Measurements from ENCODE around the gene RPP14.
"Not testable (repeated sequence)": the region's sequence is repeated elsewhere in the genome, so short reads cannot be mapped to it uniquely, and the experiment has no call there.

RPP14 gene

GRCh38 chr3:58272891-58273290 is 33.2 kb upstream of the RPP14 start:
- no peaks in the 10 kb centered on the region for H3K27me3 ChIP-seq (ENCODE audit: control insufficient read depth, insufficient read depth, low read length)
- no peaks in the 10 kb centered on the region for H3K4me1 ChIP-seq (ENCODE audit: control insufficient read depth, insufficient read depth, low read length)
- H3K36me3 ChIP-seq (ENCODE audit: control insufficient read depth, insufficient read depth, low read length): no peaks in the 10 kb centered on the region
- no peak overlapping the region for H3K4me3 ChIP-seq (ENCODE audit: low read depth, low read length)
- H3K9ac ChIP-seq (ENCODE audit: low read depth, low read length): no peak overlapping the region
- no peaks in the 10 kb centered on the region for H3K9me3 ChIP-seq (ENCODE audit: control insufficient read depth, insufficient read depth, low read length)

- H3K9me3 ChIP-seq (ENCODE audit: control insufficient read depth, insufficient read depth, low read length): not testable (repeated sequence)
Observed at GRCh38 chr3:58273362-58273761, 32.7 kb upstream of the RPP14 start.

DNA sequence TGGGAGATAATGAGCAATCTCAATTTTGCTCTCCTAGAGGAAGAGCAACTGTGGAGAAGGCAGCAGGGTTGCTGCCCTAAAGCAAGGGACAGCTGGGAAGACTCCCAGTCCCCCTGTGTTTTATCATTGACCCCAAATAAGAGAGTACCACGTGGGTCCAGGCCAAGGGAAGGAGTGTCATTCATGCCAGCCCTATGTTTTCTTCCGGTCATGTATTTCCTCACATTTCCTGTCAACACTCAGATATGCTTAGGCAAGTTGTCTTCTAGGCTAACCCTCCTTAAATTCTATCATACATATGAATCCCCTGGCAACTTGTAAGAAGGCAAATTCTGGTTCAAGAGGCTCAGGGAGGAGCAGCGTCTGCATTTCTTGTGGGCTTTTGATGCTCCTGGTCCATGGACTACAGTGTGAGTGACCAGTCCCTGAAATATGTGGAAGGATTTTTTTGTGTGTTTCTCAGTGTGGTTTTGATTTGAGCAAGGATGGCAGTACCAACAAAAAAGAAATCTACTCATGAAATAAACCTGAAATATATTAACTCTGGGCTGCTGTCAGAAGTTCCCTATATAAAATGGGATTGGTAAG is 31.9 kb upstream of the RPP14 start:
- Histone ChIP-seq H3K27me3 (ENCODE audit: control insufficient read depth, insufficient read depth, low read length) (no peaks in the 10 kb centered on the region), H3K9ac (ENCODE audit: low read depth, low read length) (no peak overlapping the region), H3K9me3 (ENCODE audit: control insufficient read depth, insufficient read depth, low read length) (no peaks in the 10 kb centered on the region), H3K4me1 (ENCODE audit: control insufficient read depth, insufficient read depth, low read length) (no peaks in the 10 kb centered on the region), H3K36me3 (ENCODE audit: control insufficient read depth, insufficient read depth, low read length) (no peaks in the 10 kb centered on the region), H3K4me3 (ENCODE audit: low read depth, low read length) (no peak overlapping the region)

More at GRCh38 chr3:58273362-58273761, 32.7 kb upstream of the RPP14 start:
- not testable (repeated sequence) for H3K36me3 ChIP-seq (ENCODE audit: control insufficient read depth, insufficient read depth, low read length); H3K4me3 ChIP-seq (ENCODE audit: low read depth, low read length); H3K9ac ChIP-seq (ENCODE audit: low read depth, low read length); H3K27me3 ChIP-seq (ENCODE audit: control insufficient read depth, insufficient read depth, low read length); H3K4me1 ChIP-seq (ENCODE audit: control insufficient read depth, insufficient read depth, low read length)

DNA sequence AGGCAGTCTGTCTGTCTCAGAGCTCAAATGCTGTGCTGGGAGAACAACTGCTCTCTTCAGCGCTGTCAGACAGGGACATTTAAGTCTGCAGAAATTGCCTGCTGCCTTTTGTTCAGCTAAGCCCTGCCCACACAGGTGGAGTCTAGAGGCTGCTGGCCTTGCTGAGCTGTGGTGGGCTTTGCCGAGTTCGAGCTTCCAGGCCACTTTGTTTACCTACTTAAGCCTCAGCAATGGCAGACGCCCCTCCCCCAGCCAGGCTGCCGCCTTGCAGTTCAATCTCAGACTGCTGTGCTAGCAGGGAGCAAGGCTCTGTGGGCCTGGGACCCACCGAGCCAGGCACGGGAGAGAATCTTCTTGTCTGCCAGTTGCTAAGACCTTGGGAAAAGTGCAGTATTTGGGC is 25.0 kb upstream of the RPP14 start:
- Histone ChIP-seq H3K4me1 (ENCODE audit: control insufficient read depth, insufficient read depth, low read length) (no peaks in the 10 kb centered on the region), H3K36me3 (ENCODE audit: control insufficient read depth, insufficient read depth, low read length) (no peaks in the 10 kb centered on the region), H3K9ac (ENCODE audit: low read depth, low read length) (no peak overlapping the region), H3K27me3 (ENCODE audit: control insufficient read depth, insufficient read depth, low read length) (no peaks in the 10 kb centered on the region), H3K9me3 (ENCODE audit: control insufficient read depth, insufficient read depth, low read length) (no peaks in the 10 kb centered on the region), H3K4me3 (ENCODE audit: low read depth, low read length) (no peak overlapping the region)

DNA sequence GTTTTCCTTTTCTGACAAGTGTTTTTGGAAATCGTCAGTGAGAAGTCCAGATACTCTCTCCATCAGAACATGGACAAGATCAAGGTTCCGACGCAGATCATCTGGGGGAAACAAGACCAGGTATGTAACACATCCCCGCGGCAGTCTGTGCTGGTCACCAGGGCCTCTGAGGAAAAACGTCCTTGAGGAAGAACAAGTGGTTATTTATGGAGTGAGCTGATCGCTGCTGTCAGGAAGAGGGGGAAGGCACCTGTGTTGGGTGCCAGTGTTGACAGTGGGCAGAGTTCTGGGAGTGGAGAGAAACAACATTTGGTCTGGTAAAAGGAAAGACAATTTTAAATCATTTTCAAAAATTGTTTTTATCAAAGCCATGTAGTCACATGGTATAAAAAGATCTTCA is 20.7 kb upstream of the RPP14 start:
- Histone ChIP-seq H3K9ac (ENCODE audit: low read depth, low read length) (no peak overlapping the region), H3K27me3 (ENCODE audit: control insufficient read depth, insufficient read depth, low read length) (no peaks in the 10 kb centered on the region), H3K36me3 (ENCODE audit: control insufficient read depth, insufficient read depth, low read length) (no peaks in the 10 kb centered on the region)

DNA sequence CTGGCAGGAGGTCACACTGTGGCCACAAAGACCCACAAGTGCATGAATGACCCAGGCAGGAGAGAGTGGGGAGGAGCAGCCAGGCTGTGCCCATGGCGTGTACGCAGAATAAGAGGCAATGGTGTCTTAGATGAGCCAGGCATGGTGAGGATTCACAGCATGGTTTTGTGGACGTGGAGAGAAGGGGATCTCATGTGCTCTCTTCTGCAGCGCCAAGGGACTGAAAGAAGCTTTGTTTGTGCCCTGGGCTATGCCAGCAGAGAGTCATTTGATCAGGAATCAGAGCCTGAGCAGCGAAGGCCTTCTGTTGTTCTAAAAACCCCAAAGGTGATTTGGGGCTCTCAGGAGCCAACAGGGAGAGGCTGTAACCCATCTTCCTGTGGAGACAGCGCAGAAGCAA is 18.7 kb upstream of the RPP14 start:
- no peak overlapping the region for H3K4me3 ChIP-seq (ENCODE audit: low read depth, low read length)
- H3K27me3 ChIP-seq (ENCODE audit: control insufficient read depth, insufficient read depth, low read length): no peaks in the 10 kb centered on the region
- H3K36me3 ChIP-seq (ENCODE audit: control insufficient read depth, insufficient read depth, low read length): no peaks in the 10 kb centered on the region
- no peak overlapping the region for H3K9ac ChIP-seq (ENCODE audit: low read depth, low read length)
- no peaks in the 10 kb centered on the region for H3K9me3 ChIP-seq (ENCODE audit: control insufficient read depth, insufficient read depth, low read length)
- H3K4me1 ChIP-seq (ENCODE audit: control insufficient read depth, insufficient read depth, low read length): no peaks in the 10 kb centered on the region

More for the DNA sequence above, 20.7 kb upstream of the RPP14 start:
- Histone ChIP-seq H3K9me3 (ENCODE audit: control insufficient read depth, insufficient read depth, low read length) (no peaks in the 10 kb centered on the region), H3K4me1 (ENCODE audit: control insufficient read depth, insufficient read depth, low read length) (no peaks in the 10 kb centered on the region), H3K4me3 (ENCODE audit: low read depth, low read length) (no peak overlapping the region)

DNA sequence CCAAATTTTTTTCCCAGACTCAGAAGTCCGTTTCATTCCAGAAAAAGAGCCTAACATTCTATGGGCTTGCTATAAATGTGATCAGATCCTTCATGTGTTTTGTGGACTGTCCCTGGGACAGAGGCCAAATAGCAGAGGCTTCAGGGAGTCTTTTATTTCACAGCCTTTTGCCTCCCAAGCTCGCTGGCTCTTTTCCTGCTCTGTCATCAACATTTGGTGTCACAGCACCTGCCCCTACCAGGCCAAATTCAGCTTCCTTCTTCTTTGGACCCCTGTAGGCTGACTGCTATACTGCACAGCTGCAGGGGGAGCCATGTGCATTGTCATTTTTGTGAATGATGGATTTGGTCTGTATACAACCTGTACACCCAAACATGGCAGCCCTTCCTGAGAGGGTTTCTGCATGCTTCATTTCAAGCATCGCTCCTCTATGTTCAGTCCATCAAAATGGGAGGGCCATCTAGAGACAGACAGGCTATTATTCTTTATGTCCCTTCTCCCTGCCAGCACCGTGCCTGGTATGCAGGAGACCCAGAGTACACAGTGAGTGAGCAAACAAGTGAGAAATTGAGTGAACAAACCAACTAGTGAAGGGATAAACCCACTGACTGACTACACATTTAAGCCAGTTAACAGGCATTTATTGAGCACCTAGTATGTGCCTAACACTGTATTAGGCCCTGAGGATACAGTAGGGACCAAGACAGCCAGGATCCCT is 17.9 kb upstream of the RPP14 start:
- Histone ChIP-seq H3K27me3 (ENCODE audit: control insufficient read depth, insufficient read depth, low read length) (no peaks in the 10 kb centered on the region), H3K4me1 (ENCODE audit: control insufficient read depth, insufficient read depth, low read length) (no peaks in the 10 kb centered on the region), H3K9me3 (ENCODE audit: control insufficient read depth, insufficient read depth, low read length) (no peaks in the 10 kb centered on the region), H3K4me3 (ENCODE audit: low read depth, low read length) (no peak overlapping the region), H3K9ac (ENCODE audit: low read depth, low read length) (no peak overlapping the region), H3K36me3 (ENCODE audit: control insufficient read depth, insufficient read depth, low read length) (no peaks in the 10 kb centered on the region)

GRCh38 chr3:58288964-58289613 is 17.0 kb upstream of the RPP14 start:
- not testable (repeated sequence) for H3K4me3 ChIP-seq (ENCODE audit: low read depth, low read length); H3K4me1 ChIP-seq (ENCODE audit: control insufficient read depth, insufficient read depth, low read length); H3K36me3 ChIP-seq (ENCODE audit: control insufficient read depth, insufficient read depth, low read length); H3K9ac ChIP-seq (ENCODE audit: low read depth, low read length); H3K27me3 ChIP-seq (ENCODE audit: control insufficient read depth, insufficient read depth, low read length); H3K9me3 ChIP-seq (ENCODE audit: control insufficient read depth, insufficient read depth, low read length)

- H3K4me3 ChIP-seq (ENCODE audit: low read depth, low read length); H3K4me1 ChIP-seq (ENCODE audit: control insufficient read depth, insufficient read depth, low read length); H3K9ac ChIP-seq (ENCODE audit: low read depth, low read length); H3K9me3 ChIP-seq (ENCODE audit: control insufficient read depth, insufficient read depth, low read length); H3K27me3 ChIP-seq (ENCODE audit: control insufficient read depth, insufficient read depth, low read length); H3K36me3 ChIP-seq (ENCODE audit: control insufficient read depth, insufficient read depth, low read length): not testable (repeated sequence)
Observed at GRCh38 chr3:58290446-58290845, 15.6 kb upstream of the RPP14 start.

- no peak overlapping the region for H3K4me3 ChIP-seq (ENCODE audit: low read depth, low read length)
- no peaks in the 10 kb centered on the region for H3K27me3 ChIP-seq (ENCODE audit: control insufficient read depth, insufficient read depth, low read length)
- H3K4me1 ChIP-seq (ENCODE audit: control insufficient read depth, insufficient read depth, low read length): peaks cover 2% of the 10 kb centered on the region
- H3K9me3 ChIP-seq (ENCODE audit: control insufficient read depth, insufficient read depth, low read length): no peaks in the 10 kb centered on the region
- H3K36me3 ChIP-seq (ENCODE audit: control insufficient read depth, insufficient read depth, low read length): no peaks in the 10 kb centered on the region
- H3K9ac ChIP-seq (ENCODE audit: low read depth, low read length): no peak overlapping the region
Observed at GRCh38 chr3:58291671-58292338, 14.2 kb upstream of the RPP14 start.

DNA sequence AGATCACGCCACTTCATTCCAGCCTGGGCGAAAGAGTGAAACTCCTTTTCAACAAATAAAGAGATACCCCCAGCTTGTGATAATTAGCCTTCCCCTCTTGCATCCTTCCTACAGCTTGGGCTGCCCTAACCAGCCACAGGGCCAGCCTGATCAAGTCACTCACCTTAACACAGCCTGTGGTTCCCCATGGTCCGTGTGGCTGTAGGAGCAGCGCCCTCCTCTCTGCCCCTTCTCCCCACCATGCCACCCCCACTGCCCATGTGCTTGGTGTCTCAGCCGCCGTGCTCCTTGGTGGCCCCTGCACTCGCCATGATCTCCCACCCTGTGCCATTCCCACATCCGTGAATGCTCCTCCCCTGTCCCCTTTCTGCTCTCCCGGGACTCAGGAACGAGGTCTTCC is 13.2 kb upstream of the RPP14 start:
- H3K27me3 ChIP-seq (ENCODE audit: control insufficient read depth, insufficient read depth, low read length): no peaks in the 10 kb centered on the region
- H3K36me3 ChIP-seq (ENCODE audit: control insufficient read depth, insufficient read depth, low read length): no peaks in the 10 kb centered on the region
- peaks cover 2% of the 10 kb centered on the region for H3K4me1 ChIP-seq (ENCODE audit: control insufficient read depth, insufficient read depth, low read length)
- no peak overlapping the region for H3K4me3 ChIP-seq (ENCODE audit: low read depth, low read length)
- no peaks in the 10 kb centered on the region for H3K9me3 ChIP-seq (ENCODE audit: control insufficient read depth, insufficient read depth, low read length)
- H3K9ac ChIP-seq (ENCODE audit: low read depth, low read length): no peak overlapping the region

- Histone ChIP-seq H3K9ac (ENCODE audit: low read depth, low read length) (no peak overlapping the region), H3K4me3 (ENCODE audit: low read depth, low read length) (no peak overlapping the region), H3K36me3 (ENCODE audit: control insufficient read depth, insufficient read depth, low read length) (no peaks in the 10 kb centered on the region), H3K27me3 (ENCODE audit: control insufficient read depth, insufficient read depth, low read length) (no peaks in the 10 kb centered on the region), H3K9me3 (ENCODE audit: control insufficient read depth, insufficient read depth, low read length) (no peaks in the 10 kb centered on the region), H3K4me1 (ENCODE audit: control insufficient read depth, insufficient read depth, low read length) (peaks cover 2% of the 10 kb centered on the region)
Observed at GRCh38 chr3:58293516-58293915, 12.5 kb upstream of the RPP14 start.

All from iPS-15b (cell line).